Right renal cortex interstitium (tissue), 3 donors: Measurements from ENCODE around the gene RELN. TPM values are rescaled to one million over a fixed set of nuclear protein-coding genes. Genes with fewer than 3 reads are reported as not detected.

Experiments
- DNase-seq, 3 donors: peaks; one replicate each; pipeline ENCODE4 v3.0.0-alpha.2; 2013; ENCODE audit warnings: low read depth in 3 of 3, low spot score in 2 of 3
- polyA plus RNA-seq, 3 donors: library from polyadenylated mRNA; unstranded; fragments of 120-200 nt; gene quantifications; one replicate each; pipeline ENCODE4 v1.2.1, GENCODE V29; 2013; ENCODE audit not compliant: insufficient read length in 3 of 3

RELN gene
- polyA plus RNA-seq, 3 donors = 11.2 to 24.3 (median 13.4) TPM

DNA sequence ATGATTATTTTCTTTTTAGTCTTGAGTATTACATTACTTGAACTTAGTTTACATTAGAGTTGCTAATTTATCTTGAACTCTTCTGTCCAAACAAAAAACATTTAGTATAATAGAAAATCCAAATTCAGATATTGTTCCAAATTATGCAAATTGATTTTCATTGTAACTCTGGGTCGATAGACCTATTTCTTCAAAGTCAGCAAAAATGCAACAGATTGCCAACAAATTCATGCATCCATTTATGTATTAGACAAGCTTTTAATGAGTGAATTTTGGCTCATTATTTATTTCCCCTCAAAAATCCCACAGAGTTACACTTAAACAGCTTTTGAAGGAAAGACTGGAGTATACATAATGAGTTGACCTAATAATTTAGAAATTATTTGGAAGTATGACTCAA is 240.8 kb downstream of the RELN start:
- no peak for DNase-seq

DNA sequence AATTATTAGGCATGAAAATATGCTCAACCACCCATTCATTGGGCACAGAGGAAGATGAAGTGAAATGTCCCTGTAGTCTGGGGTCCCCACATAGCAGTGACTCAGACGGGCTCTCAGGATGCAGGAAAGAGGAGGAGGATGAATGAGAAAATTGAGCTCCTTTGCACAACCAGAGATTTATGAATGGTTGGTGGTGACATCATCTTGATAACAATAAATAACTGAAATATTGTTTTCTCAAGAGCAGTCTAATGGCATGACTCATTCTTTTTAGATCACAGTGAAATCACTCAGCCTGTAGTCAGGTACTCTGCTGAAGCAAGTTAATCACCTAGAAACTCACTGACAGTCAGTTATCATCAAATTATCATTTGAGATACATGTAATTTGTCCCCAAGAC is 254.1 kb downstream of the RELN start:
- no peak for DNase-seq

DNA sequence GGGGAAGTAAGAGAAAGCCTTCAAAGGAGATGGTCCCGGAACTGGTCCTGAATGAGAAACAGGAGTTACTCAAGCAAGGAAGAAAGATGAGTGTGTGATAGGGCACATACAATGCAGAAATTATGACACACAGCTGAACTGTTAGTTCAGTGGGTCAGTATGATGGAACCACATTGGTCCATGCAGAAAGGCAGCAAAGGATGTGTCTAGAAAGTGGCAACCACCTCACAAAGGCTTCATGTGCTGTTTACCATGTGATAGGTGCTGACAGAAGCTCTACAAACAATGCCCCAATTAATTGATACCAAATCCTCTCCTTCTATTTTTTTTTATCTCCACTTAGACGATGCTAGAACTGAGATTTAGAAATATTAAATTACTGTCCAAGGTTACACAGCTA is 258.3 kb downstream of the RELN start:
- DNase-seq = no peak

DNA sequence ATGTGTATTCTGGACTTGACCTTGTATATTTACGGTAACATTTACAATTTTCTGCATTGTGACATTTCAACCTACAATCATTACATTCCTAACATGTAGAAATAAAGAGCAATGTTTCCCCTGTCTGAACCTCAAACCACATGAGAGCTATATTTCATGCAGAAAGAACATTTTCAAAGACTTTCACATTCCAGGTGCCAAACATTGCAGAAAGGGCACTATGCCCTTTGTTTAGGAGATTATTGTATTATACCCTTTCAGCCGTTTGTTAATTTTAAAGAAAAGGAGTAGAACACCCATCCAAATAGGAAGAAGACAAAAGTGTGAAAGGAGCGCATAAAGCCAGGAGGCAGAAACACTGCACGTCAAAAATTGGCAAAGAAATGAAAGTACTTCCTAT is 260.4 kb downstream of the RELN start:
- no peak for DNase-seq

DNA sequence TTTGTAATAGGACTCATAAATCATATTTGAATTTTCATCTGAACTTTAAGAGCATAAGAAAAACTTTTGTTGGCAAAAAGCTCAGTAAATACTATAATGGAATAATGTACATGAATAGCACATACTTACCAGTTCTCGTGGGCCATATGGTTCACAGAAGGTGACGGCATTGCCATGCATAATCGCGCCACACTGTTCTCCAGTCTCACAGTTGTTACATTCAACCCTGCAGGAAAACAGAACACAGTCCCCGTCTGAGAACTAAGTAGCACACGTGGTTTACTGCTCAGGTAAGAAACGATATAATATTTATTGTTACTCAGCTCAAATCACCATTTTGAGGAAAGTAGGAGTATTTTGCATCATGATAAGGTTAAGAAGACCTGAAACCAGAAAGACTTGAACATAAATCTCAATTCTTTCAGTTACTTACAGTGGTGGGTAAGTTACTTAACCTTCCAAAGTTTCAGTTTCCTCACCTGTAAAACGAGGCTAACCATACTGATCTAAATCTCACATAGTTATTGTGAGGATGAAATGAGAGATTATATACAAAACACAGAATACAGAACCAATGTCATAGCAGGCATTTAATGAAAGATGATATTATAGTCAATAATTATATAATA is 261.4 kb downstream of the RELN start:
- DNase-seq = no peak

DNA sequence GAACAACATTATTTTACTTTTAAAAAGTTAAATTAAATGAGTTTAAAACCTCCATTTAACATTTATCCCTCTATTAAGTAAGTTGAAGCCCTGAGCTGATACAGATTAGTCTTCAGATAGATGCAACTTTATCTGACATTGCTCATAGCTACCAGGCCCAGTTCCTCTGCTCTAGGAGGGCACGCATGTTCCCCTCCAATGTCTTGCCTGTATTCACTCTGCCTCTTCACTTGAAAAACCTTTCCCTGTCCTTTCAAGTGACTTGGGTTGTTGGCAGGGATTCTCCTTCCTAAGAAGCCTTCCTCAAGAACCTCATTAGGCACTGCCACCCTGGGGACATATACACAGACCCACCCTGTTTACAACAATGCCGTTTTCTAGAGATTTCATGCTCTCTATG is 270.4 kb downstream of the RELN start:
- no peak for DNase-seq

DNA sequence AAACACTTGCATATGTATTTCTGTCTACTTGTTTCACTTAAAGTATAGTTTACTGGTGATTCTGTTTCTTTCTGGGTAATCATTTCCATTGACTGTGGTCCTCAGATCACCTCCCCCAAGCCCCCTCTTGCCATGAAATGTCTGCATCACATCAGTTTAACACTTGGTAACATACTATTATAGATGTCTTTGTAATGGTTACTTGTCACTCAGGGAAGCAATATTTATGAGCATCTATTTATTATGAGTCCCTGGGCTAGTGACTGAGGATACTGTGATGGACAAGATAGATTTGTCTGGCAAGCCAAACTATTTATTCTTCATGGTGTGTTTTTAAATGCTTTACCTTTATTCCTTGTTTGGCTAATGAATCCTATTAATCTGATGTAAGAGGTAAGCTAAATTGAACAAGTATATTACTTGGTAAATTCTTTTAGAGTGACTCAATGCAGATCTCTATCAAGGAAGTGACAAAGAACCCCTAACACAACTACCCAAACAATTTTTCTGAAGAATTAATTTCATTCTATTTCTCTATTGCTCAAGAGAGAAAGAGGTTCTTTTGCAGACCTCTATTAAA is 270.9 kb downstream of the RELN start:
- no peak for DNase-seq

DNA sequence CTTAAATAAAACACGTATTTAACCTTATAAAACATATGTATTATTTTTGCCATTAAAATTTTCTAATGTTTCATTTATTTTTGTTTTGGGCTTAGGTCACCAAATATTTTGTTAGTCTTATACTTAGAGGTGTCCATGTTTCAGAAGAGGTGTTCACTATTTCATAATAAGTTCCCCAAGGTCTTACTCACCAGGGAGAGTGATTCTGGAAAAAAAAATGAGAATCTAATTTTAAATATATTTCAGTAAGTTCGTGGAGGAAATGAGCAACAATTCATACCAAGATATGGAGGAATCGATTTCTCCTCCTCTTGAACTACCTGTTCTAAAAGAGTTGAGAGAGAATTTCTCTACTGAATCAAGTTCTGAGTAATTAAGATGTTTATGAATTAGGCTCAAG is 271.9 kb downstream of the RELN start:
- no peak for DNase-seq

DNA sequence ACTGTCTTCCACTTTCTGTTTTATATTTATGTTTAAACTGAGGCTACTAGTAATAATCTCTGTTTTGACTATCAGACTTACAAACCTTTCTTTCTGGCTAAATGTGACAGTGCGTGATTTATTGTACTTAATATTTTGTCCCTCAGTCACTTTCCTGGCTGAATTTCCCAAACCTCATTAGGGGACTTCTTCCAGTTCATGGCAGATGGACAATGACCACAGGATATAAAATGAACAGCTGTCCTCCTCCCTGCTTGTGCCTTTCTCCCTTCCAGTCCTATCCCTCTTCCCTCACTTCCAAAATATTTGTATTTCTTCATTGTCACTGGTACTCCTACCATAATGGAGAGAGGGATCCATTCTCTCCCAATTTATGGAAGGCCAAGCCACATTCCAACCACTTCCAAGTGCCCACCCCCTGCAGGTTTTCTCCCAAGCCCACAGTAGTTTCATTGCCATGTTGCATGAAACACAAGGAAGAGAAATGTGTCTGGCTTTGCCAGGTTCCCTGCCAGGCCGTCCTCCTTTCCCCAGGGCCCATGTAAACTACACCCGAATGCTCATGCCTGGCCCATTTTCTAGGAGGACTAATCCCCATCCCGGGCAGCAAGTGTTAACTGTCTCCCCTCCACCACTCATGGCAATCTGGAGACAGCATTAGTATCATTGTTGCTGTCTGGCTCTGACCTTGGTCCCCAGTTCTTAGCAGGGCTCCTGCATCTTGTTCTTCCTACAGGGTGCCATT is 273.9 kb downstream of the RELN start:
- DNase-seq = no peak

DNA sequence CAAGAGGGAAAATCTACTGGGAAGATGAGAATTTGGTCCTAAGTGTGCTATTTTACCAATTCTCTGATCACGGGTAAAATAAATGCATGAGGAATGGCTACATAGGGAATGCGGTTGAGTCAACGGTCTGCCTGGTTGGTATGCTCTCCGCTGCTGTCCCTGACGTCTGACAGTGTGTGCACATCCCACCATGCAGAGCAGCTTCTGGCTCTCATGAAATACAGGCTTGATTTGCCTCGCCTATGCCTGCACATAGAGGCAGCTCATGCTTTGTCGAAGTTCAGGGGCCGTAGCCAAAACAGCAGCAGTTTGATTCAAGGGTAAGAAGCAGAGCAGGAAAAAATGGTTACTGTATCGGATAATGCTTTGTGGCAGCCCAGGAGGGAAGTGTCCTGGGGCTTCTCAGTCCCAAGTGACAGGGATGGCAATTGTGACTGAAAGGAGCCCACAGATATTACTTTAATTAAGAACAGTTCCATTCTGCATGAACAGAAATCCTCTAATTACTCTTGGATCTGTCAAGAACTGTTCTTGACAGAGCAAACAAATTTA is 275.0 kb downstream of the RELN start:
- DNase-seq = no peak

DNA sequence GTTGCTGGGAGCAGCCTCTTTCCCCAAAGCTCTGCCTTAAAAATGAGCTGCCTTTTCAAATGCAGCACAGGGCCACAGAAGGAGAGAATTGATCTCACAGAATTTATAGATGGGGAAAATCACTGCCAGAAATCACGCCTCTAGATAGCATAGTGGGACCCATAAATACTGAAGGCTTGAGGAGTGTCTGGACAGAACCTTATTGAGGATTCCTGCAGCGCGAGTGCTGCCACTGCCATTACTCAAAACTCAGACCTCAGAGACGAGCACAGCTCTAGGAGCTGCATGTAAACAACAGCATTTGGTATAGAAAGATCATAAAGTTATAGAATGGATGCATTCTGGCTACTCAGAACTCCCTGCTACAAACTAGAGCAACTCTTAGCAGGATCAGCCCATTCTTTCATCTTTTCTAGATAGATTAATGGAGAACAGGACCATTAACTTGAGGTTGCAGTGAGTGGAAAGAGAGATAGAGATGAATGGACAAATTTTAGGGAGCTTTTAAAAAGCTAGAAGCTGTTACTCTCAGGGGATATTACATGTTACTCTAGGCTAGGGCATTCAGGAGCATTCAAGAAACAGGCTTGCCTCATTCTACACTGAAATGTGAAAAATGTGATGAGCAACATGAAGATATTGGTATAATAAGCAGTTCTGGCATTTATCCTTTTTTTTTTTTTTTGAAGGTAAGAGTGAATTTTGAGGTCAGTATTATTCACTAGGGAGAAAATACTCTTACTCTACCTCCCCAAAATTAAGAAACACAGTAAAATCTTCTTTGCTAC is 276.3 kb downstream of the RELN start:
- no peak for DNase-seq

DNA sequence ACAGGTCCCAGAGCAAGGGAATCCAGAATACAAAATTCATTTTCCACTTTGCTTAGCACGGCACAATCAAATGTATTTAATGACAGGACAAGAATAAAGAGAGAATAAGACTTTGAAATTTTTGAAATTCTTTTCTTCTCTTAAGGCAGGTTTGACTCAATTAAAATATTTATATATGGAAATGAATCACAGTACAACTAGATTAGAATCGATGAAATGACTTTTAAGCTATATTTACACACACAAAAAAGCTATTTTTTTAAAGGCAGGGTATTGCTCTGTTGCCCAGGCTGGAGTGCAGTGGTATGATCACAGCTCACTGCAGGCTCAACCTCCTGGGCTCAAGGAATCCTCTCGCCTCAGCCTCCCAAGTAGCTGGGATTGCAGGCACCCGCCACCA is 278.0 kb downstream of the RELN start:
- DNase-seq = no peak

DNA sequence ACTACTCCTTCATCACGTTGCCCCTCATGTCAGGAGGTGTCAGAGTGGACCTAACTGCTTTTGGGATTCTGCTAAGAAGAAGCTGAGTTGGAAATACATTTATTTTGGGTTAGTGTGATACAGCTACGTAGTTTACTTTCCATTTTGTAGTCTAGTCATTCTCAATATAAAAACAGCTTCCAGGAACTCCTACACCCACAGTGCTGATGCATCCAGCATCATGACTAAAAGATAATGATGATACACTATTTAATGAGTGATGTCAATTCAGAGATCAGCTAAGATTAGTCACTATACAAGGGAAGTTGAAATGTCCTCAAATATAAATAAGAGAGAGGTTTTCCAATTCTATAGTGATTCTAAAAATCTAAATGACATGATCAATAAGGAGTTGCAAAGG is 279.2 kb downstream of the RELN start:
- no peak for DNase-seq

DNA sequence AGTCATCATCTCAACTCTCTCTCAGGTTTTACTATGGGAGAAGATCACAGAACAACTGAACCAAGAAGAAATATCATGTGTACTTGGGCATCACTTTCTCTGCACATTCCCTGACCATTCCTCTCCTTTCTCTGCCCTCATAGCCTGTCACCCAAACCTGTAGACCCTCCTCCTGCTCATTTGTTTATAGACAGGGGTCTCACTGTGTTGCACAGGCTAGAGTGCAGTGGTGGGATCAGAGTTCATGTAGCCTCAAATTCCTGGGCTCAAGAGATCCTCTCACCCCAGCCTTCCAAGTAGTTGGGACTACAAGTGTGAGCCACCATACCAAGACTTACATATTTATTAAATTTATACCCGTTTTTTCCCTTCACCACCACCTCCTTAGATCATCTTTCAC is 282.7 kb downstream of the RELN start:
- DNase-seq = no peak

DNA sequence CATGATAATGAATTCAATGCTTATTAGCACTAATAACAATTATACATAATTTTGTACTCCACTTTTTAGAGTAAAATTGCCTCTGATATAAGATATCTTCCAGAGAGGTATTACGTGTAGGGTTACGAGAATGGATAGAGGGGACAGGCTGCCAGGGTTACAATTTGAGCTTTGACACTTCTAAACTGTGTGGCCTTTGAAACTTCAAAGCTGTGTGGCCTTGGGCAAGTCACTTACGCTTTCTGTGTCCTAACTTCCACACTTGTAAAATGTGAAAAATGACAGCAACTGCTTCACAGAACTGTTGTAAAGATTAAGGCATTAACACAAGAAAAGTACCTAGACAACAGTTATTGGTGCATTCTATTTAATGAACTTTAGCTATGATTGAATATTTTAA is 283.9 kb downstream of the RELN start:
- DNase-seq = no peak

DNA sequence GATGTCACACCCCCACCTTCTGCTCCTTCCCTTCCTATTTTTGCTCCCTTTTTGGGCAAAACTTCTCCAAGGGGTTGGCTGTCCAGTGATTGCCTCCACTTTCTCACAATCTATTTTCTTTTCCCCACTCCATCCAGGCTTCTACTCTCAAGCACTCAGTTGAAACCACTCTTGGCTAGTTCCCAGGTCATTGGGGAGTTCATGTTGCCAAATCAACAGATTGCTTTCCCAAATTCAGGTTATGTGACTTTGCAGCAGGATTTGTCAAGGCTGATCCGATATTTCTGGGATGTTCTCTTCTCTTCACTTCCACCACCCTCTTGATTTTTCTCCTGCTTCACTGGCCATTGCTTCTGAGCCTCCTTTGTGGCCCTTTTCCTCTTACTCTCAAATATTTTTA is 284.8 kb downstream of the RELN start:
- no peak for DNase-seq

DNA sequence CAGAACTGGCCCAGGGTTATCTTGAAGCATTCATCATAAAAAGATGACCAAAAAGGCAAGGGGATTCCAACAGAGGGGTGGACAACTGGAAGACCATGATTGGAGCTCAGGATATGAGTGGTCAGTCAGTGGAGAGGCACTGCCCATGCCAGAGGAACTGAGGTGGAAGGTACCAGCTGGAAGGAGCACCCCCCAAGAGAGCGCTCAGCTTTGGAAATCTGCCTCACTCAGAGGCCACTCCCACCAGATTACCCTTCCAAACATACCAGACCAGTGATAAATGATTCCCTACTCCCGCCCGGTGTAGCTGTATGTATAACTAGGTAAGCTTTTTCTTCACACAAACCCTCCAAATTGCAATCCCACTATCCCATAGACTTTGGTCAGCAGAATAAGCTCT is 286.5 kb downstream of the RELN start:
- no peak for DNase-seq

DNA sequence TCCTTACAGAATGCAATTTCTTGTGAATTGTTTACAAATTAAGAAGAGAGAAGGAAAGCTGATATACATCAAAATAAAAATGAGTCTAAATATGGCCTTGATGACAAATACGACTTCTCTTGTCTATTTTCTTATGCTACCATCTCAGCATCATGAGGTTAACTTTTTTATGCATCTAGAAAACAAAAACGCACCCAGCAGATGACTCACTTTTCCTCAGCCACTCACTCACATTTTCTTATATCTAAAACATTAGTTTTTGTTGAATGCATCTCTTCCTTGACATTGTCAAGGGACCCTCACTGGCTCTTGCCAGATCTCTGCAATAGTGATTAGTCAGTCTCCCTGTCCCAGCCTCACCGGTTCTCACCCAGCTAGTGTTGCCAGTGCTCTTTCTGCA is 287.0 kb downstream of the RELN start:
- no peak for DNase-seq

DNA sequence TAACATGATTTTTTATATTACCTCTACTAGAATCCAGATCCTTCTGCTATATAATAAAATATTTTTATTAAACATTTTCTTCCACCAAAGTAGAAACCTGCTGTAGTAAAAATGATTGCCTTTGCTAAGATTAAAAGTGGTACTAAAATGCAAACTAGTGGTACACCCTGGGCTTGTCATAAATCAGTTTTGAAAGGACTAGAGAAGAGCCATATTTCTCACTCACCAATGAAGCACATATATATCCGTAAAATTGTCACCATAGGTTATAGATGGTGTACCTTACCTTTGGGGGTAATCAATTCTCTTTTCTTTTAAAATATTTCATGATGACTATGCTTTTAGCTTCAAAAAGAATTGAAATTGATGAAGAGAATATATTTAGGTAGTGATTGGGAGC is 290.4 kb downstream of the RELN start:
- DNase-seq = no peak

DNA sequence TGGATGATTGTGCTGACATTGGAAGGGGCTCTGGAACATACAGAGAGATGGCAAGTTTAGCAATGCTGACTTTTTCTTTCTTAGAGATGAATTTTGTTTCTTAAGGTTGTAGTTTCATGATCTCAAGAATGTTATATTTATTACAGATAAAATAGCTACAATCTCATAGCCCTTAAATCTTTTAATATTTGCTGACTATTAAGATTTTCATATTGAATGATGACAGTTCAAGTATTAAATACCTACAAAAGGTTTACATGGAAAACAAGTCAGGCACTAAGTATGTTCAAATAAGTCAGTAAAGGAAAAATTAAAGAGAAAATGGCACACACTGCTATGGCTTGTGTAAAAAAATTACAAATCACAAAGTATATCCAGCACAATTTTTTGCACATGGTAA is 291.4 kb downstream of the RELN start:
- no peak for DNase-seq

DNA sequence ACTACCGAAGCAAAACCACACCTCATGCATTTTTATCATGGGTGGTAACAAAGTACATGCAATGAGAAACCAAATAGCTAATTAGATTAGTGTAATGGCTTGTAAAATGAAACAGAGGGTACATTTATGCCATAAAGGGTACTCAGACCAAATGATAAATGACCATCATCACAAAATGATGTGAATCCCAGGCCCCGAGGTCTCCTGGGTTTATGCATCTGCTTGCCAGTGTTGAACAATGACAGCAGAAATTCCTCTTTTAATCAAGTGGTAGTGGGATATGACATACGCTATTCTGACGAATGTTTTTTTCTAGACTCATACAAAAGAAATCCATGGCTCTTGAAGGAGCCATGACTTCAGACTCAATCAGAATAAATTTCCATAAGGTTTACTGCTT is 293.9 kb downstream of the RELN start:
- no peak for DNase-seq
